Astrocyte (in vitro differentiated cells and primary cell): Measurements from ENCODE around the gene PRR5.
"Not testable (repeated sequence)": the region's sequence is repeated elsewhere in the genome, so short reads cannot be mapped to it uniquely, and the experiment has no call there.

Experiments
- EZH2 ChIP-seq: IDR thresholded peaks from 2 replicates; pipeline ENCODE4 v1.6.1; 2012; ENCODE audit warnings: mild to moderate bottlenecking, low read length, inconsistent platforms; ENCODE audit not compliant: insufficient read depth
- TF ChIP-seq, protein P1 (sequence below): IDR thresholded peaks from 2 replicates; pipeline ENCODE4 v1.5.1; 2011; ENCODE audit warnings: low read depth, mild to moderate bottlenecking, inconsistent platforms, low read length, moderate library complexity; ENCODE audit not compliant: insufficient read depth

DNA sequence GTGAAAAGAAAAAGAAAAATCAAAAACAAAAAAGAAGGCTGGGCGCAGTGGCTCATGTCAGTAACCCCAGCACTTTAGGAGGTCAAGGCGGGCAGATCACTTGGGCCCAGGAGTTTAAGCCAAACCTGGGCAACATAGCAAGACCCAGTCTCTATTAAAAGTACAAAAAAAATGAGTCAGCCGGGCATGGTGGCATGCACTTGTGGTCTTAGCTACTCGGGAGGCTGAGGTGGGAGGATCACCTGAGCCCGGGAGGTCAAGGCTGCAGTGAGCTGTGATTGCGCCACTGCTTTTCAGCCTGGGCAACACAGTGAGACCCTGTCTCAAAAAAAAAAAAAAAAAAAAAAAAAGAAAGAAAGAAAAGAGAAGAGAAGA, 26.0 kb upstream of the PRR5 start:
- TF ChIP-seq, protein P1, sequence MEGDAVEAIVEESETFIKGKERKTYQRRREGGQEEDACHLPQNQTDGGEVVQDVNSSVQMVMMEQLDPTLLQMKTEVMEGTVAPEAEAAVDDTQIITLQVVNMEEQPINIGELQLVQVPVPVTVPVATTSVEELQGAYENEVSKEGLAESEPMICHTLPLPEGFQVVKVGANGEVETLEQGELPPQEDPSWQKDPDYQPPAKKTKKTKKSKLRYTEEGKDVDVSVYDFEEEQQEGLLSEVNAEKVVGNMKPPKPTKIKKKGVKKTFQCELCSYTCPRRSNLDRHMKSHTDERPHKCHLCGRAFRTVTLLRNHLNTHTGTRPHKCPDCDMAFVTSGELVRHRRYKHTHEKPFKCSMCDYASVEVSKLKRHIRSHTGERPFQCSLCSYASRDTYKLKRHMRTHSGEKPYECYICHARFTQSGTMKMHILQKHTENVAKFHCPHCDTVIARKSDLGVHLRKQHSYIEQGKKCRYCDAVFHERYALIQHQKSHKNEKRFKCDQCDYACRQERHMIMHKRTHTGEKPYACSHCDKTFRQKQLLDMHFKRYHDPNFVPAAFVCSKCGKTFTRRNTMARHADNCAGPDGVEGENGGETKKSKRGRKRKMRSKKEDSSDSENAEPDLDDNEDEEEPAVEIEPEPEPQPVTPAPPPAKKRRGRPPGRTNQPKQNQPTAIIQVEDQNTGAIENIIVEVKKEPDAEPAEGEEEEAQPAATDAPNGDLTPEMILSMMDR = not testable (repeated sequence)
- TF ChIP-seq EZH2 = not testable (repeated sequence)
